22Rv1 (cell line): ENCODE data around the gene BCL2L11.

Experiments used
- H3K27ac ChIP-seq: fragments of 450-650 bp; 2 replicates; pipeline ENCODE4 v1.5.1; 2017
- CTCF ChIP-seq: fragments of 450-650 bp; IDR thresholded peaks from 2 replicates; pipeline ENCODE4 v1.5.1; 2017; ENCODE audit warnings: mild to moderate bottlenecking
- ZFX ChIP-seq: fragments of 450-650 bp; IDR thresholded peaks from 2 replicates; pipeline ENCODE4 v1.6.1; 2017; ENCODE audit warnings: antibody characterized with exemption, borderline replicate concordance

Gene BCL2L11

GRCh38 chr2:111135910-111136297, 15.2 kb downstream of the BCL2L11 start:
- no peak overlapping the region for H3K27ac ChIP-seq
- TF ChIP-seq ZFX, result no peak
- no peak for TF ChIP-seq CTCF

- TF ChIP-seq ZFX (no peak), CTCF (no peak)
- no peak overlapping the region for H3K27ac ChIP-seq
Observed at GRCh38 chr2:111138839-111139238, 18.1 kb downstream of the BCL2L11 start.

- no peak overlapping the region for H3K27ac ChIP-seq
- TF ChIP-seq CTCF (no peak), ZFX (no peak)
Observed at GRCh38 chr2:111139637-111140317, 19.1 kb downstream of the BCL2L11 start.

- H3K27ac ChIP-seq, result no peak overlapping the region
- no peak for TF ChIP-seq CTCF
- no peak for TF ChIP-seq ZFX
Observed at GRCh38 chr2:111140815-111141214, 20.1 kb downstream of the BCL2L11 start.

- no peak overlapping the region for H3K27ac ChIP-seq
- no peak for TF ChIP-seq CTCF
- TF ChIP-seq ZFX, result no peak
Observed at GRCh38 chr2:111142101-111142500, 21.4 kb downstream of the BCL2L11 start.

GRCh38 chr2:111143107-111143842, 22.6 kb downstream of the BCL2L11 start:
- no peak for TF ChIP-seq CTCF
- TF ChIP-seq ZFX, result no peak
- H3K27ac ChIP-seq, result no peak overlapping the region

GRCh38 chr2:111143843-111144198, 23.1 kb downstream of the BCL2L11 start:
- H3K27ac ChIP-seq, result no peak overlapping the region
- no peak for TF ChIP-seq CTCF
- TF ChIP-seq ZFX, result no peak
